ENCODE data around the gene COL23A1.

GRCh38 chr5:178279026-178279722 lies 311.0 kb downstream of the COL23A1 start:
- no peak for TF ChIP-seq CTCF (IDR thresholded peaks at IDR 0.05)
- no peak for TF ChIP-seq EP300 (IDR thresholded peaks at IDR 0.05)
- TF ChIP-seq POLR2AphosphoS5 (IDR thresholded peaks at IDR 0.05) = no peak

Data from gastroesophageal sphincter (tissue), 3 donors.